Breast epithelium (tissue), 4 donors: ENCODE data around the gene PHACTR2. TPM values are rescaled to one million over a fixed set of nuclear protein-coding genes. Genes with fewer than 3 reads are reported as not detected.
"Not testable (repeated sequence)": the region's sequence is repeated elsewhere in the genome, so short reads cannot be mapped to it uniquely, and the experiment has no call there.

Experiments used
- DNase-seq, 2 donors: peaks; one replicate each; pipeline ENCODE4 v3.0.0-alpha.2; 2019; ENCODE audit warnings: low spot score in 2 of 2
- H3K27ac ChIP-seq, 2 donors: fragments of 200-600 bp; sonication (generic) in 1 of 2; one replicate each; pipeline ENCODE4 v1.5.1; 2016 to 2019; ENCODE audit warnings: mild to moderate bottlenecking in 1 of 2
- H3K27me3 ChIP-seq, 2 donors: fragments of 200-600 bp; sonication (generic) in 1 of 2; one replicate each; pipeline versions ENCODE4 v1.5.1 to v1.6.0; 2017 to 2019; ENCODE audit warnings: control low read depth in 1 of 2, mild to moderate bottlenecking in 1 of 2
- H3K36me3 ChIP-seq: fragments of 200-600 bp; one replicate; pipeline ENCODE4 v1.5.1; 2019
- H3K4me1 ChIP-seq, 2 donors: fragments of 200-600 bp; sonication (generic); one replicate each; pipeline ENCODE4 v1.5.1; 2016 to 2019; ENCODE audit warnings: control low read depth in 1 of 2
- H3K4me3 ChIP-seq, 3 donors: fragments of 200-600 bp; sonication (generic); 1 replicate in 2 of 3; 2 replicates in 1 of 3; pipeline ENCODE4 v1.5.1; 2016 to 2019; ENCODE audit warnings: mild to moderate bottlenecking in 3 of 3, moderate library complexity in 2 of 3
- H3K9me3 ChIP-seq, 2 donors: fragments of 200-600 bp; sonication (generic) in 1 of 2; one replicate each; pipeline ENCODE4 v1.5.1; 2016 to 2019; ENCODE audit warnings: control low read depth in 1 of 2
- CTCF ChIP-seq, 3 donors: fragments of 450-650 bp; IDR thresholded peaks; one replicate each; pipeline ENCODE4 v1.5.1; 2016 to 2017; ENCODE audit warnings: antibody characterized with exemption in 3 of 3, mild to moderate bottlenecking in 3 of 3, moderate library complexity in 3 of 3
- POLR2A ChIP-seq: fragments of 450-650 bp; IDR thresholded peaks from one replicate; pipeline ENCODE4 v1.6.1; 2016; ENCODE audit warnings: antibody characterized with exemption, mild to moderate bottlenecking, moderate library complexity
- POLR2AphosphoS5 ChIP-seq, 3 donors: sonication (generic); formaldehyde crosslinking; IDR thresholded peaks; one replicate each; pipeline ENCODE4 v1.6.1; 2017; ENCODE audit warnings: antibody characterized with exemption in 3 of 3
- intact Hi-C: fragments of 100-400 bp; cut with DNase I; formaldehyde crosslinking; loops from one replicate; pipeline ENCODE4 v1.15.1; 2023; ENCODE audit warnings: low total_unique reads
- total RNA-seq, 3 donors: library from RNA; depleted of rRNA; stranded (reverse); fragments of >200 nt; gene quantifications; one replicate each; pipeline ENCODE4 v1.1.0, GENCODE V29; 2016

PHACTR2 gene
- total RNA-seq, 3 donors from 2014 or later: 27.5 to 53.3 (median 52.4) TPM

GRCh38 chr6:143734641-143735063 is 56.9 kb downstream of the PHACTR2 start:
- H3K27me3 ChIP-seq: no peaks in the 10 kb centered on the region
- H3K9me3 ChIP-seq: no peaks in the 10 kb centered on the region
- H3K36me3 ChIP-seq: no peaks in the 10 kb centered on the region
- H3K4me1 ChIP-seq: no peaks in the 10 kb centered on the region
- no peak overlapping the region for H3K27ac ChIP-seq
- intact Hi-C loops: no loop called here
- no peak for TF ChIP-seq POLR2A
- no peak for TF ChIP-seq POLR2AphosphoS5 (IDR thresholded peaks at IDR 0.05)
- TF ChIP-seq CTCF (IDR thresholded peaks at IDR 0.05): no peak
- no peak for DNase-seq
- H3K4me3 ChIP-seq: no peak overlapping the region

- DNase-seq, H3K36me3 ChIP-seq, intact Hi-C loops, H3K27me3 ChIP-seq, H3K4me1 ChIP-seq, H3K4me3 ChIP-seq, H3K27ac ChIP-seq, H3K9me3 ChIP-seq: not testable (repeated sequence)
Measured at GRCh38 chr6:143738072-143738690, 60.4 kb downstream of the PHACTR2 start.

GRCh38 chr6:143739341-143739851 is 61.6 kb downstream of the PHACTR2 start:
- no peaks in the 10 kb centered on the region for H3K36me3 ChIP-seq
- TF ChIP-seq POLR2A: no peak
- no peak for TF ChIP-seq POLR2AphosphoS5 (IDR thresholded peaks at IDR 0.05)
- TF ChIP-seq CTCF (IDR thresholded peaks at IDR 0.05): no peak
- intact Hi-C loops: no loop called here

GRCh38 chr6:143740213-143740612 is 62.4 kb downstream of the PHACTR2 start:
- H3K4me3 ChIP-seq: no peak overlapping the region
- TF ChIP-seq POLR2AphosphoS5 (IDR thresholded peaks at IDR 0.05) (no peak), POLR2A (no peak)

More at GRCh38 chr6:143739341-143739851, 61.6 kb downstream of the PHACTR2 start:
- Histone ChIP-seq H3K9me3 (no peaks in the 10 kb centered on the region), H3K27ac (no peak overlapping the region), H3K27me3 (no peaks in the 10 kb centered on the region), H3K4me3 (no peak overlapping the region), H3K4me1 (no peaks in the 10 kb centered on the region)
- no peak for DNase-seq

GRCh38 chr6:143741480-143741879 is 63.7 kb downstream of the PHACTR2 start:
- Histone ChIP-seq H3K36me3 (no peaks in the 10 kb centered on the region), H3K9me3 (no peaks in the 10 kb centered on the region), H3K27ac (peak overlapping the region in 1 of 2 donors; percentile 20), H3K4me1 (peaks cover 0 to 5% of the 10 kb centered on the region in 2 donors), H3K4me3 (no peak overlapping the region), H3K27me3 (no peaks in the 10 kb centered on the region)
- intact Hi-C loops: no loop called here
- TF ChIP-seq POLR2A (no peak), CTCF (IDR thresholded peaks at IDR 0.05) (no peak)
- no peak for DNase-seq

More at GRCh38 chr6:143740213-143740612, 62.4 kb downstream of the PHACTR2 start:
- no peaks in the 10 kb centered on the region for H3K36me3 ChIP-seq
- intact Hi-C loops: no loop called here
- H3K27ac ChIP-seq: no peak overlapping the region
- no peaks in the 10 kb centered on the region for H3K9me3 ChIP-seq
- DNase-seq: no peak
- H3K27me3 ChIP-seq: no peaks in the 10 kb centered on the region
- peaks cover 0 to 3% of the 10 kb centered on the region in 2 donors for H3K4me1 ChIP-seq

GRCh38 chr6:143742070-143742954 is 64.5 kb downstream of the PHACTR2 start:
- Histone ChIP-seq H3K4me3 (no peak overlapping the region), H3K9me3 (no peaks in the 10 kb centered on the region), H3K27ac (peak overlapping the region in 1 of 2 donors; percentile 38), H3K36me3 (no peaks in the 10 kb centered on the region), H3K4me1 (peaks cover 0 to 5% of the 10 kb centered on the region in 2 donors), H3K27me3 (no peaks in the 10 kb centered on the region)
- no peak for TF ChIP-seq POLR2A
- no peak for DNase-seq
- intact Hi-C loops: no loop called here
